Activated CD4-positive, alpha-beta memory T cell treated with anti-CD3 and anti-CD28 coated beads for 36 hours (primary cell): ENCODE measurements around the gene DNAH17. TPM values are rescaled to one million over a fixed set of nuclear protein-coding genes. Genes with fewer than 3 reads are reported as not detected.

ENCODE experiments used
- CTCF ChIA-PET: fragments of 350-600 bp; sonication (Branson Sonifier 250); formaldehyde crosslinking; loops from one replicate; lab custom pipeline; 2021; ENCODE audit warnings: antibody characterized with exemption, inconsistent platforms; lab: Charles Lee
- POLR2A ChIA-PET: fragments of 350-600 bp; sonication (Branson Sonifier 250); formaldehyde crosslinking; loops from one replicate; lab custom pipeline; 2021; ENCODE audit warnings: antibody characterized with exemption; lab: Charles Lee
- DNase-seq: peaks from one replicate; pipeline ENCODE4 v3.0.0-alpha.2; 2020
- H3K27ac Mint-ChIP-seq: one replicate; pipeline ENCODE4 v1.8.0; 2021; ENCODE audit warnings: mixed read lengths
- H3K27me3 Mint-ChIP-seq: one replicate; pipeline ENCODE4 v1.8.0; 2021; ENCODE audit warnings: mixed read lengths
- H3K36me3 Mint-ChIP-seq: one replicate; pipeline ENCODE4 v1.8.0; 2021; ENCODE audit warnings: mixed read lengths
- H3K4me1 Mint-ChIP-seq: one replicate; pipeline ENCODE4 v1.8.0; 2021; ENCODE audit warnings: low read depth, mixed read lengths
- H3K4me3 Mint-ChIP-seq: one replicate; pipeline ENCODE4 v1.8.0; 2021; ENCODE audit warnings: mild to moderate bottlenecking, mixed read lengths
- H3K9me3 Mint-ChIP-seq: one replicate; pipeline ENCODE4 v1.8.0; 2021; ENCODE audit warnings: mixed read lengths
- intact Hi-C: fragments of 100-400 bp; cut with micrococcal nuclease; formaldehyde crosslinking; loops from one replicate; pipeline ENCODE4 v1.15.1; 2023
- total RNA-seq, 2 experiments: library from RNA; stranded (reverse); gene quantifications; one replicate each; pipeline ENCODE4 v1.2.3, GENCODE V29; 2021

DNAH17 gene
- total RNA-seq, 2 experiments from 2014 or later: 0.21 to 0.29 TPM

GRCh38 chr17:78491236-78492115 is 85.7 kb downstream of the DNAH17 start:
- CTCF ChIA-PET: no interaction called here
- Mint-ChIP-seq H3K27me3 (no peaks in the 10 kb centered on the region), H3K36me3 (no peaks in the 10 kb centered on the region), H3K4me3 (no peak overlapping the region), H3K9me3 (no peaks in the 10 kb centered on the region), H3K27ac (no peak overlapping the region), H3K4me1 (no peaks in the 10 kb centered on the region)
- POLR2A ChIA-PET: no interaction called here
- DNase-seq: no peak
- intact Hi-C loops: no loop called here

GRCh38 chr17:78490673-78491072 is 86.5 kb downstream of the DNAH17 start:
- ChIA-PET POLR2A (no interaction called here), CTCF (no interaction called here)
- no peaks in the 10 kb centered on the region for H3K4me1 Mint-ChIP-seq
- no peak overlapping the region for H3K4me3 Mint-ChIP-seq
- H3K9me3 Mint-ChIP-seq: no peaks in the 10 kb centered on the region
- no peaks in the 10 kb centered on the region for H3K27me3 Mint-ChIP-seq
- no peaks in the 10 kb centered on the region for H3K36me3 Mint-ChIP-seq
- DNase-seq: no peak
- H3K27ac Mint-ChIP-seq: no peak overlapping the region
- intact Hi-C loops: no loop called here

GRCh38 chr17:78490156-78490555 is 87.0 kb downstream of the DNAH17 start:
- no peaks in the 10 kb centered on the region for H3K9me3 Mint-ChIP-seq
- H3K27ac Mint-ChIP-seq: no peak overlapping the region
- CTCF ChIA-PET: no interaction called here

DNA sequence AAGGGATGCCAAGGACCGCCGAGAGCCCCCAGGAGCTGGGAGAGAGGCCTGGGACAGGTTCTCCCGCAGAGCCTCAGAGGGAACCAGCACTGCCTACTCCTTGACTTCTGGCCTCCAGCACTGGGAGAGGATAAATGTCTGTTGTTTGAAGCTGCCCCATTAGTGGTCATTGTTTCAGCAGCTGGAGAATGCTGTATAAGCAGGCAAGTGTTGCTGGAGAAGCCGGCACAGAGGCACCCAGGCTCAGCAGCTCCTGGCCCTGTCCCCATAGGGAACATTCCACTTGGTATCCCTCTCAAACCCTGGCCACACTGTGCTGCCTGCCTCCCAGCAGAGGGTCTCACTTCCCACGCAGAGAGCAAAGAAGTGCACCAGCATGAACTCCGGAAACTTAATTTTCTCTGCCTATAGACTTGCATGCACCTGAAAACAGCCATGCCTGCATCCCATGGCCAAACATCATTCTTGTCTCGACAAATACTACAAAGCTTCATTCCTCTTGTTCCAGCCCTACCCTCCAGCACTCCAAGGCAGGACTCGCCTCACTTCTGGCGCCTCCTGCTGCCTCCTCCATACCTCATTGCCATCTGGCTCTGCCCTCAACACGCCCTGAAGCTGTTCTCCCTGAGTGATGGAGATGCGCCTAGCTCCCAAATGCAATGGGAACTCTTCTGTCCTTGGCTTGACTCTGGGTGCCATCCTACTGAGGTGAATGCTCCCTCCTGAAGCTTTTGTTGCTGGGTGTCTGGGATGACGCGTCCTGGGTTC is 88.1 kb downstream of the DNAH17 start:
- H3K9me3 Mint-ChIP-seq: no peaks in the 10 kb centered on the region
- intact Hi-C loops: no loop called here
- H3K27me3 Mint-ChIP-seq: peaks cover 2% of the 10 kb centered on the region
- no peak for DNase-seq
- ChIA-PET POLR2A (interaction anchor here (0.6 kb wide), 1 partner anchor 234 kb away, joined by 3 read pairs; no protein-coding TSS in a partner anchor), CTCF (no interaction called here)
- peaks cover 4% of the 10 kb centered on the region for H3K4me1 Mint-ChIP-seq
- no peaks in the 10 kb centered on the region for H3K36me3 Mint-ChIP-seq
- no peak overlapping the region for H3K27ac Mint-ChIP-seq
- no peak overlapping the region for H3K4me3 Mint-ChIP-seq

More at GRCh38 chr17:78490156-78490555, 87.0 kb downstream of the DNAH17 start:
- intact Hi-C loops: no loop called here
- POLR2A ChIA-PET: no interaction called here
- DNase-seq: no peak
- H3K4me3 Mint-ChIP-seq: no peak overlapping the region
- H3K4me1 Mint-ChIP-seq: no peaks in the 10 kb centered on the region
- no peaks in the 10 kb centered on the region for H3K27me3 Mint-ChIP-seq
- no peaks in the 10 kb centered on the region for H3K36me3 Mint-ChIP-seq

DNA sequence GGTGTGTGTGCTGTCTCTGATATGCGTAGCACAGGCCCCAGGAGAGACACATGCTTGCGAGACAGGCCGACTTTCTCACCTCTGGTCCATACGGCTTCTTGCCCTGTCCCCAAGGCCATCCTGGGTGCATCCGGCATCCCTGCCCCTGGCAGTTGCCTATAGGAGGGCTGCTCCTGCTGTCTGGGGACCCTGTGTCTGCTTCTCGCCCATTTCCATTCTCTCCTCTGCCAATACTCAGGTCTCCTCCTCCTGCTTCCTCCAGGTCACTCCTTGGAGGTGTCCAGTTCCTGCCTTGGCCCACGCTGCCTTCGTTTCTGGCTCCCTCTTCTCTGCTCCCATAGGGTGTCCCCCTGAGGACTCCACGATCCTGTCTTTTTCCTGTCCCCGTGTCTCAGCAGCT is 89.0 kb downstream of the DNAH17 start:
- ChIA-PET CTCF (interaction anchor here (3.3 kb wide), 1 partner anchor 9 kb away, joined by 11 read pairs; no protein-coding TSS in a partner anchor), POLR2A (no interaction called here)
- intact Hi-C loops: no loop called here
- Mint-ChIP-seq H3K9me3 (no peaks in the 10 kb centered on the region), H3K27me3 (peaks cover 3% of the 10 kb centered on the region), H3K4me1 (peaks cover 5% of the 10 kb centered on the region), H3K4me3 (no peak overlapping the region), H3K36me3 (no peaks in the 10 kb centered on the region), H3K27ac (no peak overlapping the region)
- DNase-seq: no peak

DNA sequence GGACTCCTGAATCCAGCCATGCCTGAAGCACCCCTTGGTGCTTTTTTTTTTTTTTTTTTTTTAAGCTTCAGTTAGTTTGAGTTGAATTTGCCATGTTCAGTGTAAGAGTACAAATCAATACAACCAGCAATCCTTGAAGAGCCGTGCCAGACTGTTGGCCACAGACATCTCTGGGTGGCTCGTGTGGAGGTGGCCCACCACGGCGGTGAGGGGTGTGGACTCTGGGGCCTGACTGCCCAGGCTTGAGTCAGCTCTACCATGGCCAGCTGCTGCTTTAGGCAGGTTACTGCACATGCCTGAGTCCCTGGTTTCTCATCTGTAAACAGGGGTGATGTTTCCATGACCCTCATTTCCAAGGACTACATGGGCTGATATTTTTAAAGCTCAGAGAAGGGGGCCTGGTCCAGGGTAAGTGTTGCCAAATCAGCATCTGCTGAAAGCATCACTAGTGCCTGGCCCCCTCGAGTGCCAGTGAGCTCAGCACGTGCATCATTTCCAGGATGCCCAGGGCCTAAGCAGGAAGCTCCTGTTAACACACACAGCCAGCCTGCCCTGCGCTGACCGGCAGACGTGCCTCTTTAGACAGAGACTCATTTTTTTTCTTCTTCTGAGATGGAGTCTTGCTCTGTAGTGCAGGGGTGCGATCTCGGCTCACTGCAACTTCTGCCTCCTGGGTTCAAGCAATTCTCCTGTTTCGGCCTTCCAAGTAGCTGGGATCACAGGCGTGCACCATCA is 90.1 kb downstream of the DNAH17 start:
- Mint-ChIP-seq H3K4me1 (peaks cover 5% of the 10 kb centered on the region), H3K4me3 (no peak overlapping the region), H3K9me3 (no peaks in the 10 kb centered on the region), H3K36me3 (no peaks in the 10 kb centered on the region), H3K27me3 (peaks cover 4% of the 10 kb centered on the region), H3K27ac (no peak overlapping the region)
- no peak for DNase-seq
- CTCF ChIA-PET: interaction anchor here (1.6 to 3.3 kb wide), 2 partner anchors 10 to 42 kb away, joined by 3 to 11 read pairs; no protein-coding TSS in a partner anchor
- intact Hi-C loops: no loop called here
- POLR2A ChIA-PET: no interaction called here

DNA sequence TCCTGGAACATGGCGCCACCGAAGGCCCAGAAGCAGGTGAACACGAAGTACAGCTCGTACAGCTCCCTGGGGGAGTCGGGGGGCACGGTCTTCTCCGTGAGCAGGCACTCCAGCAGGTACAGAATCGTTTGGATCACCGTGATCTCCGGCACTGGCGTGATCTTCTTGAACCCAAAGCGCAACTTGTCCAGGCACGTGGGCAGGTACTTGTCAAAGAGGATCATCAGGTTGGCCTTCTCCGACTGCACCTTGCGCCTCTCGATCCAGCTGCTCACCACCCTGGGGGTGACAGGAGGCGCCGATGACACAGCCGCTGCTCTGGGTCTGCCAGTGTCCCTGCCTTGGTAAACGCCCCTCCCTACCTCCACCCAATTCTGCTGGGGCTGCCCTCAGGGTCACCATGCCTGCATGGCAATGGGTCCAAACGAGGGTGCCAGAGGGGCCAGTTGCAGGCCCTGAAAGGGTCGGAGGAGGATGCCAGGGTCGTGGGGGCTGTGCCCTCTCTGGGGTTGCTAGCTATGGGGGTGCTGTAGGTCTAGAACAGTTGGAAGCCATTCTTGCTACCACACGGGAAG is 90.9 kb downstream of the DNAH17 start:
- no peaks in the 10 kb centered on the region for H3K36me3 Mint-ChIP-seq
- H3K4me1 Mint-ChIP-seq: peaks cover 5% of the 10 kb centered on the region
- ChIA-PET CTCF (interaction anchor here (1.6 to 3.3 kb wide), 2 partner anchors 11 to 41 kb away, joined by 3 to 11 read pairs; no protein-coding TSS in a partner anchor), POLR2A (no interaction called here)
- intact Hi-C loops: no loop called here
- no peaks in the 10 kb centered on the region for H3K9me3 Mint-ChIP-seq
- peaks cover 4% of the 10 kb centered on the region for H3K27me3 Mint-ChIP-seq
- no peak overlapping the region for H3K4me3 Mint-ChIP-seq
- no peak overlapping the region for H3K27ac Mint-ChIP-seq
- DNase-seq: no peak

DNA sequence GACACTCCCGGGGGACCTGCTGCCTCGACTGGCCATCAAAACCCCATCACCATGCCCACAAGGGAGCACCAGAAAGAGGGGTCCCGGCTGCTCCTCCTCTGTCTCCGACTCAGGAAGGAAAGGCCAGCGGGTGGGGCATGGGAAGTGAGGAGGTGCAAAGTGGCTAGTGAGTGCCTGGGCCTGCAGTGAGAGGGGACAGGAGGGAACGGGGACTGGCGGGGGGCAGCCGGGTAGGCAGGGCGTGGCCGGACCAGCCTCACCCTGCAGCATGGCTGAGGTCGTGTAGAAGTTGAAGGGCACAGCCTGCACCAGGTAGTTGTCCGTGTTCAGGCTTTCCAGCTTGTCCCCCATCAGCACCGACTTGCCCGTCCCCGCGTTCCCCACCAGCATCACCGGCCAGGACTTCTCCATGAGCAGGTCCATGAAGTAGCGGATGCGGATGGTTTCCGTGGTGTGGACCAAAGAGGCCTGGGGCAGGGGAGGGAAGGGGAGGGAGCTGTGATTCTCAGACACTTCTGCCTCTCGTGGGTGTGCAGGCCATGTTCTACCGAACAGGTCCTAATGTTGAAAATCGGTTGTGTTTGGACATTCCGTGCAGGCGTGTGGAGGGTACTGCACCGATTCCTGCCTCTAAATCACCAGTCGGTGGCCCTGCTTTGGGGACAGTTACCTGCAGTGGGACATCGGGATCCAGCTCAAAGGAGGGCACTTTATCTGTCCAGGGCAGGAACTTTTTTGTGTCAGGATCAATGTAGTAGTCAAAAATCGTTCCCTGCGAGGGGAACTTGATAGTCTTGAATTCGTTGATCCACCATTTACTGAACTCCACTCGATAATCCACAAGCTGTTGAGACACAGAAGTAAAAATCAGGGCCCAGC is 91.7 kb downstream of the DNAH17 start:
- H3K4me3 Mint-ChIP-seq: peak overlapping the region; percentile 71
- CTCF ChIA-PET: interaction anchor here (3.3 kb wide), 1 partner anchor 11 kb away, joined by 11 read pairs; no protein-coding TSS in a partner anchor
- POLR2A ChIA-PET: no interaction called here

GRCh38 chr17:78484271-78485246 is 92.6 kb downstream of the DNAH17 start:
- POLR2A ChIA-PET: no interaction called here
- intact Hi-C loops: no loop called here
- CTCF ChIA-PET: interaction anchor here (3.3 kb wide), 1 partner anchor 12 kb away, joined by 11 read pairs; no protein-coding TSS in a partner anchor
- Mint-ChIP-seq H3K36me3 (no peaks in the 10 kb centered on the region), H3K4me3 (peak overlapping the region; percentile 71), H3K27me3 (peaks cover 4% of the 10 kb centered on the region), H3K27ac (no peak overlapping the region), H3K9me3 (no peaks in the 10 kb centered on the region), H3K4me1 (peaks cover 5% of the 10 kb centered on the region)
- DNase-seq: peak; percentile 81

More for the DNA sequence above, 91.7 kb downstream of the DNAH17 start:
- DNase-seq: no peak
- Mint-ChIP-seq H3K27ac (no peak overlapping the region), H3K9me3 (no peaks in the 10 kb centered on the region), H3K27me3 (peaks cover 4% of the 10 kb centered on the region), H3K36me3 (no peaks in the 10 kb centered on the region), H3K4me1 (peaks cover 5% of the 10 kb centered on the region)
- intact Hi-C loops: no loop called here

DNA sequence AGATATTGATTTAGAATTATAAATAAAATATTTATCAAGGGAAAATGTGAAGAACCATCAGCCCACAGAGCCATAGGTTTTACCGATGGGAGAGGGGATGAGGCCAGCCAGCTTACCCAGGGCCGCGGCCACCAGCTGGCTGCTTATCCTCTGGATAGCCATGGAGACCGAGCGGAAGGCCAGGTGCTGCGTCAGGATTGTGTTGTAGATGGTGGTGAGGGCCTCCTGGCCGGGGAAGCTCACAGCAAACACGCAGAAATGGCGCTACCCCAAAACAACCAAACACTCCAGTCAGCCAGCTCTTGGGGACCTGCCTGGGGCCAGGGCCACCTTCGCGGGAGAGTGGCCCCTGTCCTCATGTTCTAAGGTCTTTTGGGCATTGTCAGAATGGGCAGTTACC is 97.8 kb downstream of the DNAH17 start:
- Mint-ChIP-seq H3K27ac (no peak overlapping the region), H3K36me3 (no peaks in the 10 kb centered on the region), H3K4me3 (no peak overlapping the region), H3K27me3 (peaks cover 8% of the 10 kb centered on the region), H3K4me1 (peaks cover 10% of the 10 kb centered on the region), H3K9me3 (no peaks in the 10 kb centered on the region)
- no peak for DNase-seq
- POLR2A ChIA-PET: interaction anchor here (1.0 kb wide), 1 partner anchor 256 kb away, joined by 3 read pairs; no protein-coding TSS in a partner anchor
- intact Hi-C loops: no loop called here
- CTCF ChIA-PET: no interaction called here
